Endothelial cell (in vitro differentiated cells): Measurements from ENCODE around the gene NEB. TPM values are rescaled to one million over a fixed set of nuclear protein-coding genes. Genes with fewer than 3 reads are reported as not detected.
"Not testable (repeated sequence)": the region's sequence is repeated elsewhere in the genome, so short reads cannot be mapped to it uniquely, and the experiment has no call there.

Source experiments
- DNase-seq: peaks from one replicate; pipeline ENCODE4 v3.0.0; 2021; ENCODE audit warnings: low spot score
- H3K27ac Mint-ChIP-seq: one replicate; pipeline ENCODE4 v1.8.0; 2021; ENCODE audit warnings: mixed read lengths, inconsistent platforms; ENCODE audit not compliant: unreplicated experiment
- H3K27me3 Mint-ChIP-seq: one replicate; pipeline ENCODE4 v1.8.0; 2021; ENCODE audit warnings: mild to moderate bottlenecking, moderate library complexity, mixed read lengths, inconsistent platforms; ENCODE audit not compliant: unreplicated experiment
- H3K36me3 Mint-ChIP-seq: one replicate; pipeline ENCODE4 v1.8.0; 2021; ENCODE audit warnings: mild to moderate bottlenecking, low read depth, mixed read lengths, inconsistent platforms; ENCODE audit not compliant: unreplicated experiment
- H3K4me1 Mint-ChIP-seq: one replicate; pipeline ENCODE4 v1.8.0; 2021; ENCODE audit warnings: mild to moderate bottlenecking, mixed read lengths, inconsistent platforms; ENCODE audit not compliant: unreplicated experiment
- H3K4me3 Mint-ChIP-seq: one replicate; pipeline ENCODE4 v1.8.0; 2021; ENCODE audit warnings: mild to moderate bottlenecking, mixed read lengths, inconsistent platforms; ENCODE audit not compliant: unreplicated experiment
- H3K9me3 Mint-ChIP-seq: one replicate; pipeline ENCODE4 v1.8.0; 2021; ENCODE audit warnings: mixed read lengths, inconsistent platforms; ENCODE audit not compliant: unreplicated experiment
- CTCF ChIP-seq: fragments of 200-600 bp; sonication (generic); IDR thresholded peaks from one replicate; pipeline ENCODE4 v1.5.0; 2021; ENCODE audit warnings: antibody characterized with exemption; ENCODE audit not compliant: unreplicated experiment
- total RNA-seq: library from RNA; stranded (reverse); fragmentation: NEBNext Ultra II Directional; extraction: Animal tissue kit (Norgen Biotek cat#: 25700); gene quantifications from one replicate; pipeline ENCODE4 v1.2.1, GENCODE V29; 2021; ENCODE audit not compliant: unreplicated experiment

NEB gene
- total RNA-seq, 1 donor from 2014 or later, result 0.64 TPM

GRCh38 chr2:151611351-151611750, 122.9 kb downstream of the NEB start:
- no peak for TF ChIP-seq CTCF
- no peak for DNase-seq
- Mint-ChIP-seq H3K4me3 (no peak overlapping the region), H3K4me1 (no peaks in the 10 kb centered on the region), H3K36me3 (no peaks in the 10 kb centered on the region), H3K27ac (no peak overlapping the region), H3K27me3 (no peaks in the 10 kb centered on the region), H3K9me3 (no peaks in the 10 kb centered on the region)

- H3K9me3 Mint-ChIP-seq, result no peaks in the 10 kb centered on the region
- TF ChIP-seq CTCF, result no peak
- no peaks in the 10 kb centered on the region for H3K4me1 Mint-ChIP-seq
- DNase-seq, result no peak
- no peak overlapping the region for H3K4me3 Mint-ChIP-seq
- H3K36me3 Mint-ChIP-seq, result no peaks in the 10 kb centered on the region
- H3K27ac Mint-ChIP-seq, result no peak overlapping the region
- H3K27me3 Mint-ChIP-seq, result no peaks in the 10 kb centered on the region
Observed at GRCh38 chr2:151610310-151610709, 124.0 kb downstream of the NEB start.

GRCh38 chr2:151609705-151610104, 124.6 kb downstream of the NEB start:
- Mint-ChIP-seq H3K36me3 (no peaks in the 10 kb centered on the region), H3K4me3 (no peak overlapping the region), H3K27ac (no peak overlapping the region), H3K9me3 (no peaks in the 10 kb centered on the region), H3K27me3 (no peaks in the 10 kb centered on the region), H3K4me1 (no peaks in the 10 kb centered on the region)
- no peak for TF ChIP-seq CTCF
- no peak for DNase-seq

GRCh38 chr2:151607459-151608424, 126.5 kb downstream of the NEB start:
- H3K27ac Mint-ChIP-seq, DNase-seq, H3K9me3 Mint-ChIP-seq, H3K4me1 Mint-ChIP-seq, H3K27me3 Mint-ChIP-seq, H3K36me3 Mint-ChIP-seq, H3K4me3 Mint-ChIP-seq: not testable (repeated sequence)

GRCh38 chr2:151603530-151603929, 130.7 kb downstream of the NEB start:
- H3K4me3 Mint-ChIP-seq, H3K36me3 Mint-ChIP-seq, DNase-seq, H3K27ac Mint-ChIP-seq, H3K9me3 Mint-ChIP-seq, H3K4me1 Mint-ChIP-seq, H3K27me3 Mint-ChIP-seq: not testable (repeated sequence)

- not testable (repeated sequence) for H3K27me3 Mint-ChIP-seq, H3K4me1 Mint-ChIP-seq, H3K27ac Mint-ChIP-seq, H3K36me3 Mint-ChIP-seq, DNase-seq, H3K4me3 Mint-ChIP-seq, H3K9me3 Mint-ChIP-seq
Observed at GRCh38 chr2:151602402-151602801, 131.9 kb downstream of the NEB start.

- H3K9me3 Mint-ChIP-seq, H3K36me3 Mint-ChIP-seq, DNase-seq, H3K27ac Mint-ChIP-seq, H3K4me3 Mint-ChIP-seq, H3K4me1 Mint-ChIP-seq, H3K27me3 Mint-ChIP-seq: not testable (repeated sequence)
Observed at GRCh38 chr2:151601803-151602202, 132.5 kb downstream of the NEB start.

GRCh38 chr2:151596903-151597608, 137.2 kb downstream of the NEB start:
- H3K9me3 Mint-ChIP-seq, DNase-seq, H3K27me3 Mint-ChIP-seq, H3K36me3 Mint-ChIP-seq, H3K4me1 Mint-ChIP-seq, H3K27ac Mint-ChIP-seq, H3K4me3 Mint-ChIP-seq: not testable (repeated sequence)

GRCh38 chr2:151591908-151592255, 142.4 kb downstream of the NEB start:
- H3K4me3 Mint-ChIP-seq, H3K36me3 Mint-ChIP-seq, DNase-seq, H3K9me3 Mint-ChIP-seq, H3K27ac Mint-ChIP-seq, H3K4me1 Mint-ChIP-seq, H3K27me3 Mint-ChIP-seq: not testable (repeated sequence)
